ENCODE data around the gene HDAC5.
"Not testable (repeated sequence)": the region's sequence is repeated elsewhere in the genome, so short reads cannot be mapped to it uniquely, and the experiment has no call there.

HDAC5 gene

DNA sequence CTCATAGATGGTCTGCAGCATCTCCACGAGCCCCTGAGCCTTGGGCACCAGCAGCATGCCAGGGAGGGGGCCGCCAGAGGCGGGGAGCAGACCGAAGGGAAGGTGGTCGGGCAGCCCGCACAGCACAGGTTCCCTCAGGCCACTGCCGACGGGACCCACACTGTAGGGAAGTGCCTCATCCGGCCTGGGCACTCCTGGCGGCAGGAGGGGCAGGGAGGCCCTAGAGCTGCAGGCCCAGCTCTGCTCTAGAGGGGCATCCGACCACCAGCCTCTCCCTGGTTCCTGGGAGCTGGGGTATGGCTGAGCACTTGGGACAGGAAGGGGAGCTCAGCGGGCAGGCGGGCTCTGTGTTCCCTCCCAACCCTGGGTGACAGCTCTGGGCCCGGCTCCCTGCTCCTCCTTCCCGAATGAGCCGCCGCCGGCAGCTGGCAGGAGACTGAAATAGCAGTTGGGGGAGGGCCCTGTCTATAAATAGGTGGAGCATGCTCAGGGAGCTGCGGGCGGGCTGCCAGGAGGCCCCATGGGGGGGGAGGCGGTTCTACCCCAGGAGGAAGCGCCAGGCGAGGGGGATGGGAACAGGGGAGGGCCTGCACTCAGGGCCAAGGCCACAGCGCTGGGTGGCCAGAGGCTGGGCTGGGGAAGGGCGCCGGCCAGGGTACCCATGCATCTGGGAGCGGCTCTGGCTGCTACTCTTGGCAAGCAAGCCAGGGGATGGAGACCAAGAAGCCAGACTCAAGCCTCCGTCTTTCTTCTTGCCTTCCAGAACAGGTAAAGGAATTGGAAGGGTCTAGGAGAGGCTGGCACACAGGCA is 12.4 kb downstream of the HDAC5 start:
- Histone ChIP-seq H3K9me3 (ENCODE audit: control insufficient read depth, low read length) (no peaks in the 10 kb centered on the region), H3K4me1 (ENCODE audit: control insufficient read depth, insufficient read depth, low read length, poor library complexity, severe bottlenecking) (peaks cover 12% of the 10 kb centered on the region), H3K27me3 (replicated peaks; ENCODE audit: control insufficient read depth, insufficient read depth, low read length, poor library complexity, severe bottlenecking) (no peaks in the 10 kb centered on the region), H3K27ac (ENCODE audit: insufficient read depth, low read length, poor library complexity, severe bottlenecking) (no peak overlapping the region), H3K36me3 (ENCODE audit: control insufficient read depth, insufficient read depth, low read length) (peaks cover 11% of the 10 kb centered on the region), H3K4me3 (ENCODE audit: insufficient read depth, low read depth, low read length, poor library complexity, severe bottlenecking) (no peak overlapping the region)
- DNase-seq: peak in 1 of 3 donors; percentile 22

DNA sequence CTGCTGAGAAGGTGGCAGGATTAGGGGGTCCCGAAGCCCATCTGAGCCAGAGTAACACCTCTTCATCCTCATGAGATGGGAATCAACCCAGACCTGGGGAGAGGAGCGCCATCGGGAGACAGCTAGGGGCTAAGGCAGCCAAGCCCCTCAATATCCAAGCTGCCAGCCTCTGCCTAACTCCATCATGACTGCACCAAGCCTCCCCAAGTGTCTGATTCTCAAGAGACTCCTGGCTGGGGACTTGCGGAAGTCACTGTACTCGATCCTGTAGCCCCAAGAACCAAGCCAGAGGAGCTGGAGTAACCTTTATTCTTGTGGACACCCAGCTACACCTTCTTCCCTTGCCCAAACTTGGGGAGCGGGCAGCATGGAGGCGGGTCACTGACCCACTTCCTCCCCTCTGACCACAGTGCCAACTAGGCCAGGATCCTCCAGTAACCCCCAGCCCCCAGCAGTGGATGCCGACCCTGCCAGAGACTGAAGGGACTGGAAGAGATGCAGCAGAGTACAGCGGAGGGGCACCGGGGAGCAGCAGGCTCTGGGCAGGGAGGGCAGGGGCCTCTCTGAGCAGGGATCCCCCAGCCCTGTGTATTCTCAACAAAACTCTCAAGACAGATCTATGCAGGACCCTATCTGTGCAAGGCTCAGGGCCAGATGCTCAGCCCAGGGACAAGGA is 13.3 kb downstream of the HDAC5 start:
- no peak overlapping the region for H3K27ac ChIP-seq (ENCODE audit: insufficient read depth, low read length, poor library complexity, severe bottlenecking)
- DNase-seq: no peak
- H3K4me1 ChIP-seq (ENCODE audit: control insufficient read depth, insufficient read depth, low read length, poor library complexity, severe bottlenecking): peaks cover 12% of the 10 kb centered on the region
- H3K4me3 ChIP-seq (ENCODE audit: insufficient read depth, low read depth, low read length, poor library complexity, severe bottlenecking): no peak overlapping the region
- peaks cover 11% of the 10 kb centered on the region for H3K36me3 ChIP-seq (ENCODE audit: control insufficient read depth, insufficient read depth, low read length)
- no peaks in the 10 kb centered on the region for H3K27me3 ChIP-seq (replicated peaks; ENCODE audit: control insufficient read depth, insufficient read depth, low read length, poor library complexity, severe bottlenecking)
- no peaks in the 10 kb centered on the region for H3K9me3 ChIP-seq (ENCODE audit: control insufficient read depth, low read length)

DNA sequence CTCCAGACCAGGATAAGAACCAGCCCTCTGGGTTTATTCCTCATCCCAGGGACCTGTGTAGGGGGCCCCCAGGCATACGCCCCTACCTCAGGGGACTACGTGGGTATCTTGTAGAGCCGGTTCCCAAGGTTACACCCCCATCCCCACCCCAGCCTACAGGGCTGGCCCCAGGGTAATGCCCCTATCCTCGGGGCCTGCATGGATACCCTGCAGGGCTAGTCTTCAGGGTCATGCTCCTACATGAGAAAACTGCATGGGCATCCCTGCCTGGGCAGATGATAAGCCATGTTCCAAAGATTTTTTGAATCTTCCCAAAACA is 14.2 kb downstream of the HDAC5 start:
- no peaks in the 10 kb centered on the region for H3K9me3 ChIP-seq (ENCODE audit: control insufficient read depth, low read length)
- no peak overlapping the region for H3K27ac ChIP-seq (ENCODE audit: insufficient read depth, low read length, poor library complexity, severe bottlenecking)
- peaks cover 12% of the 10 kb centered on the region for H3K4me1 ChIP-seq (ENCODE audit: control insufficient read depth, insufficient read depth, low read length, poor library complexity, severe bottlenecking)
- H3K27me3 ChIP-seq (replicated peaks; ENCODE audit: control insufficient read depth, insufficient read depth, low read length, poor library complexity, severe bottlenecking): no peaks in the 10 kb centered on the region
- H3K36me3 ChIP-seq (ENCODE audit: control insufficient read depth, insufficient read depth, low read length): peaks cover 13% of the 10 kb centered on the region
- no peak for DNase-seq
- no peak overlapping the region for H3K4me3 ChIP-seq (ENCODE audit: insufficient read depth, low read depth, low read length, poor library complexity, severe bottlenecking)

DNA sequence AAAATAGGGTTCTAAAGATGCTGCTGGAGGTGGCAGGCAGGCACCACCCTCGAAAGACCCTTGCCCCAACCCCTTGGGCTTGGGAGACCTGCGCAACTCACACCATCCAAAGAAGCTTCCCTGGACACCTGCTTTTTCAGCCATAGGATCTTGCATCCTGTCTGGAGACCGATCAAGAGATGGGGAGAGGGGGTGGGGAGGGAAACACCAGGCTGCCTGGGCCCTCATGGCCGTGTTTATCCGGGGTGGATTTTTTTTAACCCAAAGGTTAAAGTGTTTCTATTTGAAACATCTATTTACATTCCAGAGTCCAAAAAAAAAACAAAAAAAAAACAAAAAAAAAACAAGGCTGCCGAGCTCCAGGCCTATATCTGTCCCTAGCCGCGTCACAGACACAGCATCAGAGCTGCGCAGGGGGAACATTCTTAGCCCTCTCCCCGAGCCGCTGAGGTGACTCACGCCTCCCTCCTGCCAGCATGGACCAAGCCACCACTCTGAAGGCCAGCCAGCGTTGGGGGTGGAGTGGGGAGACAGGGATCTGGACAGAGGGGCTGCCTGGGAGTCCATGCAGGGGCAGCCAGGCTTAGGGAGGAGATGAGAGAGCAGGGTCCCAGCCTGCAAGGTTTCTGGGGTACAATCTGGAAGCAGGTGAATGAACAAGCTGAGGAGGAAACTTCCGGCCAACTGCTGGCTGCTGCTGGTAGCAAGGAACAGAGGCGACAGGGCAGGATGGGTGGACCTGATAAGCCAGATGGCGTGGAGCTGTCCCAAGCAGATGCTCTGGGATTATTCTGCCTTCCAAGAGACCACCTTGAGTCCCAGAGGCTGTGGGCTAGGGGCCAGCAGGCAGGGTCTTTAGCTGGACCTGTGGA is 14.8 kb downstream of the HDAC5 start:
- Histone ChIP-seq H3K36me3 (ENCODE audit: control insufficient read depth, insufficient read depth, low read length) (peaks cover 12% of the 10 kb centered on the region), H3K9me3 (ENCODE audit: control insufficient read depth, low read length) (no peaks in the 10 kb centered on the region), H3K27me3 (replicated peaks; ENCODE audit: control insufficient read depth, insufficient read depth, low read length, poor library complexity, severe bottlenecking) (no peaks in the 10 kb centered on the region), H3K4me3 (ENCODE audit: insufficient read depth, low read depth, low read length, poor library complexity, severe bottlenecking) (no peak overlapping the region), H3K27ac (ENCODE audit: insufficient read depth, low read length, poor library complexity, severe bottlenecking) (no peak overlapping the region), H3K4me1 (ENCODE audit: control insufficient read depth, insufficient read depth, low read length, poor library complexity, severe bottlenecking) (peaks cover 12% of the 10 kb centered on the region)
- no peak for DNase-seq

DNA sequence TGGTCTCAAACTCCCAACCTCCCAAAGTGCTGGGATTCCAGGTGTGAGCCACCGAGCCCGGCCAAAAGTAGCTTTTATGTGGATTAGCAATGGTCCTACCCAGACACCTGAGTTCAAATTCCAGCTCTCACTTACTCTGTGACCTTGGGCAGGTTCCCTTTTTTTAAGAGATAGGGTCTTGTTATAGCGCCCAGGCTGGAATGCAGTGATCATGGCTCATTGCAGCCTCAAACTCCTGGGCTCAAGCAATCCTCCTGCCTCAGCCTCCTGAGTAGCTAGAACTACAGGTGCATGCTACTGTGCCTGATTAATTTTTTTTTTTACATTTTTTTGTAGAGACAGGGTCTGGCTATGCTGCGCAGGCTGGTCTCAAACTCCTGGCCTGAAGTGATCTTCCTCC is 16.6 kb downstream of the HDAC5 start:
- Histone ChIP-seq H3K27me3 (replicated peaks; ENCODE audit: control insufficient read depth, insufficient read depth, low read length, poor library complexity, severe bottlenecking) (no peaks in the 10 kb centered on the region), H3K4me3 (ENCODE audit: insufficient read depth, low read depth, low read length, poor library complexity, severe bottlenecking) (no peak overlapping the region), H3K27ac (ENCODE audit: insufficient read depth, low read length, poor library complexity, severe bottlenecking) (no peak overlapping the region), H3K36me3 (ENCODE audit: control insufficient read depth, insufficient read depth, low read length) (peaks cover 12% of the 10 kb centered on the region), H3K9me3 (ENCODE audit: control insufficient read depth, low read length) (no peaks in the 10 kb centered on the region), H3K4me1 (ENCODE audit: control insufficient read depth, insufficient read depth, low read length, poor library complexity, severe bottlenecking) (peaks cover 10% of the 10 kb centered on the region)
- no peak for DNase-seq

DNA sequence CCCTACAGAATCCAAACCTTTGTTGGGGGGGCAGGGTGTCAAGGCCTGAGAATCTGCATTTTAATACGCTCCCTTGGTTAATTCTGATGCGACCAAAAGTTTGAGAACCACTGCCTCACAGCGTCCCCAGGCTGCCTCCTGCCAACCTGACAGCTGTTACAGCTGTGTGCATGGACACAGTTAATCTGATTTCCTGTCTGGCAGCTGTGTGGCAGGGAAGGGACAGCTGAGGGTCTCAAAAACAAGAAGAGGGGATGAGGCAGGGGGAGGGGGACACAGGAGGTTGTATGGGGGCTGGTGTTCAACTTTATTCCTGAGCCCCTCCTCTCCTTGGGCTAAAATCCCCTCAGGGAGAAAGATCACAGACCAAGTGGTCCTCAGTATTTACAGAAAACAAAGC is 17.5 kb downstream of the HDAC5 start:
- Histone ChIP-seq H3K27me3 (replicated peaks; ENCODE audit: control insufficient read depth, insufficient read depth, low read length, poor library complexity, severe bottlenecking) (no peaks in the 10 kb centered on the region), H3K4me1 (ENCODE audit: control insufficient read depth, insufficient read depth, low read length, poor library complexity, severe bottlenecking) (peaks cover 2% of the 10 kb centered on the region), H3K27ac (ENCODE audit: insufficient read depth, low read length, poor library complexity, severe bottlenecking) (no peak overlapping the region), H3K4me3 (ENCODE audit: insufficient read depth, low read depth, low read length, poor library complexity, severe bottlenecking) (no peak overlapping the region), H3K36me3 (ENCODE audit: control insufficient read depth, insufficient read depth, low read length) (peaks cover 12% of the 10 kb centered on the region), H3K9me3 (ENCODE audit: control insufficient read depth, low read length) (no peaks in the 10 kb centered on the region)
- no peak for DNase-seq

DNA sequence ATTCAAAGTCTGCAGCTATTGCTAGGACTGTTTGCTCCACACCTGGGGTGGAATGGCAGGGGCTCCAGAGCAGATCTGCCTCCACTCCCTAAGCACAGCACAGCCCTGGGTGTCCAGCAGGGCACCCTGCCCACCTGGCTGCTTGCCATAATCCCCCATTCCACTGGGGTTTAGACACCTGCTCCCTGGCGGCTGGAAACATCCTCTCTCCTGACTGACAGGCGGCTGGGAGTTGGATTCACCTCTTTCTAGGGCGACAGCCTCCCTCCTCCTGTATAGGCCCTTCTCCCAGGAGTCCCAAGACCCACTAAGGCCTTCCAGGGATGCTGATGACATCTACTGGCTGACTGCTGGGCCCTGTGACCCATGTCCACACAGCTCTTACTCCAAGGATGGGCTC is 18.0 kb downstream of the HDAC5 start:
- H3K4me1 ChIP-seq (ENCODE audit: control insufficient read depth, insufficient read depth, low read length, poor library complexity, severe bottlenecking): no peaks in the 10 kb centered on the region
- DNase-seq: no peak

DNA sequence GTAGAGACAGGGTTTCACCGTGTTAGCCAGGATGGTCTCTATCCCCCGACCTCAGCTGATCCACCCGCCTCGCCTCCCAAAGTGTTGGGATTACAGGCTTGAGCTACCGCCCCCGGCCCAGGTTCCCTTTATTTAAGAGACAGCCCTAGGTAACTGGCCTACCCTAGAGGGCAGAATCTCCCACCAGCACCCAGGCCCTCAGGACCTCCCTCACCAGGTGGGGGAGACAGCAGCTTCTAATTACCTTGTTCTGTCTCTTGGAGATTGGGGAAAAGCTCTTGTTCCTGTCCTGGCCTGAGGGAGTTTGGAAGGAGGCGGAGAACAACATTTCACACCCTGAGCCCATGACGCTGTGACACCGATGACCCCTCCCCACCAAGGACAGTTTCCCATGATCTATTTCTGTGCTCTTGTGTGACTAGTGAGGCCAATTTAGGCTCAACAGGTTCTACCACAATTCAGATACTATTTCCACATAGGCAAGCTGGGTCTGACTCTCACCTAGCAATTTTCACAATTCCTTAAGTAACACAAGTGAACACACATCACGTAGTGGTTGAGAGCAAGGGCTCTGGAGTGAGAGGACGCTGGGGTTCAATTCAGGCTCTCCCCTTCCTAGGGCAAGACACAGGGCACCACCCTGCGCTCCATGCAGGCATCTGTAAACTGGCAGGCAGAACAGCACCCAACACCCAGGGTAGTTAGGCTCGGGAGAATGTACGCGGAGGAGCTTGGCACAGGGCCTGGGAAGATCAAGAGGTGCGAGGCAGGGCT is 20.4 kb downstream of the HDAC5 start:
- Histone ChIP-seq H3K27me3 (replicated peaks; ENCODE audit: control insufficient read depth, insufficient read depth, low read length, poor library complexity, severe bottlenecking) (no peaks in the 10 kb centered on the region), H3K9me3 (ENCODE audit: control insufficient read depth, low read length) (no peaks in the 10 kb centered on the region), H3K36me3 (ENCODE audit: control insufficient read depth, insufficient read depth, low read length) (peaks cover 6% of the 10 kb centered on the region), H3K27ac (ENCODE audit: insufficient read depth, low read length, poor library complexity, severe bottlenecking) (no peak overlapping the region), H3K4me1 (ENCODE audit: control insufficient read depth, insufficient read depth, low read length, poor library complexity, severe bottlenecking) (no peaks in the 10 kb centered on the region), H3K4me3 (ENCODE audit: insufficient read depth, low read depth, low read length, poor library complexity, severe bottlenecking) (no peak overlapping the region)
- DNase-seq: no peak

More for the DNA sequence above, 18.0 kb downstream of the HDAC5 start:
- Histone ChIP-seq H3K9me3 (ENCODE audit: control insufficient read depth, low read length) (no peaks in the 10 kb centered on the region), H3K27me3 (replicated peaks; ENCODE audit: control insufficient read depth, insufficient read depth, low read length, poor library complexity, severe bottlenecking) (no peaks in the 10 kb centered on the region), H3K36me3 (ENCODE audit: control insufficient read depth, insufficient read depth, low read length) (peaks cover 12% of the 10 kb centered on the region), H3K4me3 (ENCODE audit: insufficient read depth, low read depth, low read length, poor library complexity, severe bottlenecking) (no peak overlapping the region), H3K27ac (ENCODE audit: insufficient read depth, low read length, poor library complexity, severe bottlenecking) (no peak overlapping the region)

DNA sequence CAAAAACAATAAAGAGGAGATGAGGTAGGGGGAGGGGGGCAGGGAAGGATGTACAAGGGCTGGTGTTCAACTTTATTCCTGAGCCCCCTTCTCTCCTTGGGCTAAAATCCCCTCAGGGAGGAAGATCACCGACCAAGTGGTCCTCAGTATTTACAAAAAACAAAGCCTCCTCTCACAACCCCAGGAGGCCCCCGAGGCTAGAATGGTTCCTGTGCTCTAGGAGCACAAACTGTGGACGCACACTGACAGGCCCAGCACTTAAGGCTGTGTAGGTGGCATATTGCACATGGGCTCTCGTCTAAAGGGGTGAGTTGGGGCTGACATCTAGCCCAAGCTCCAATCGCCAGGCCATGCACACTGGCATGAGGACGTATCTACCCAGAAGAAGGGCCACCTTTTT is 21.6 kb downstream of the HDAC5 start:
- not testable (repeated sequence) for H3K27me3 ChIP-seq (replicated peaks; ENCODE audit: control insufficient read depth, insufficient read depth, low read length, poor library complexity, severe bottlenecking); DNase-seq; H3K9me3 ChIP-seq (ENCODE audit: control insufficient read depth, low read length); H3K4me1 ChIP-seq (ENCODE audit: control insufficient read depth, insufficient read depth, low read length, poor library complexity, severe bottlenecking); H3K36me3 ChIP-seq (ENCODE audit: control insufficient read depth, insufficient read depth, low read length); H3K4me3 ChIP-seq (ENCODE audit: insufficient read depth, low read depth, low read length, poor library complexity, severe bottlenecking); H3K27ac ChIP-seq (ENCODE audit: insufficient read depth, low read length, poor library complexity, severe bottlenecking)
